22Rv1 (cell line): Measurements from ENCODE around the gene BIN1.

Source experiments
- H3K27ac ChIP-seq: fragments of 450-650 bp; 2 replicates; pipeline ENCODE4 v1.5.1; 2017
- CTCF ChIP-seq: fragments of 450-650 bp; IDR thresholded peaks from 2 replicates; pipeline ENCODE4 v1.5.1; 2017; ENCODE audit warnings: mild to moderate bottlenecking
- ZFX ChIP-seq: fragments of 450-650 bp; IDR thresholded peaks from 2 replicates; pipeline ENCODE4 v1.6.1; 2017; ENCODE audit warnings: antibody characterized with exemption, borderline replicate concordance

BIN1 gene

GRCh38 chr2:127088706-127089105 is 18.2 kb downstream of the BIN1 start:
- no peak overlapping the region for H3K27ac ChIP-seq
- TF ChIP-seq ZFX (no peak), CTCF (no peak)

- H3K27ac ChIP-seq = no peak overlapping the region
- TF ChIP-seq CTCF (no peak), ZFX (no peak)
Observed at GRCh38 chr2:127087791-127088495, 19.0 kb downstream of the BIN1 start.

DNA sequence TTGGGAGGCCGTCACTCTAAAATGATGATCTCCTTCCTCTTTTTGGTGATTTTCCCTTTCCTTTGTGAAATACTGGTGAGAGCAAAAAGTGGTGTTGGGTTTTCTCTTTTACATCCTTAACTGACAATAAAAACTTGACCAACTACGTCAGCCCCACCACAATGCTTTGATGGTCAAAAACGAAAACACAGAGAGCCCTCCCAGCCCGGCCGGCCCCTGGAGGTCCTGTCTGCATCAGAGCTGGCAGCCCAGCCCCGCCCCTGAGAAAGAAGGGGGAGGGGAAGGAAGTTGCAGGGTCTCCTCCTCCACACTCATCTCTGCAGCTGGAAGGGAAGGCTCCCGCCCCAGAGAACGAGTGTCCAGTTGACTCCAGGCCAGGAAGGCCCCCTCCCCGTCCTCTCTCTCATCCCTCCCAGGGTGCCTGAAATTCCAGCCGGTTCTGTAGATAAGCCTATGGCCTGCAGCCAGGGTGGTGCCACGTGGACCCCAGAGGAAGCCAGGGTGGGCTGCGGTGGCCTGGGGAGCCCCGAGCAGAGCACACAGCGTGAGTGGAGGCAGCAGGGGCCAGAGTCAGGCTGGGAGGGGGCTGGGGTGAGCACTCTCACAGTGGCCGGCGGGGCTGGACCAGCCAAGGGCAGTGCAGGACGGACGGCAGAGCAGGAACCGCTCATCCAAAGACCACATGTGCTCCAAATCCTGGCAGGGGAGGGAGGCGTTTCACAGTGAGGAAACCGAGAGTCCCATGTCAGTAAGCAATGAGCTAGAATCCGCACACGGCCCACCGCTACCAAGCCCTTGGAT is 19.8 kb downstream of the BIN1 start:
- H3K27ac ChIP-seq = no peak overlapping the region
- TF ChIP-seq ZFX (no peak), CTCF (no peak)

- TF ChIP-seq ZFX = no peak
- no peak for TF ChIP-seq CTCF
- no peak overlapping the region for H3K27ac ChIP-seq
Observed at GRCh38 chr2:127085317-127085681, 21.7 kb downstream of the BIN1 start.

DNA sequence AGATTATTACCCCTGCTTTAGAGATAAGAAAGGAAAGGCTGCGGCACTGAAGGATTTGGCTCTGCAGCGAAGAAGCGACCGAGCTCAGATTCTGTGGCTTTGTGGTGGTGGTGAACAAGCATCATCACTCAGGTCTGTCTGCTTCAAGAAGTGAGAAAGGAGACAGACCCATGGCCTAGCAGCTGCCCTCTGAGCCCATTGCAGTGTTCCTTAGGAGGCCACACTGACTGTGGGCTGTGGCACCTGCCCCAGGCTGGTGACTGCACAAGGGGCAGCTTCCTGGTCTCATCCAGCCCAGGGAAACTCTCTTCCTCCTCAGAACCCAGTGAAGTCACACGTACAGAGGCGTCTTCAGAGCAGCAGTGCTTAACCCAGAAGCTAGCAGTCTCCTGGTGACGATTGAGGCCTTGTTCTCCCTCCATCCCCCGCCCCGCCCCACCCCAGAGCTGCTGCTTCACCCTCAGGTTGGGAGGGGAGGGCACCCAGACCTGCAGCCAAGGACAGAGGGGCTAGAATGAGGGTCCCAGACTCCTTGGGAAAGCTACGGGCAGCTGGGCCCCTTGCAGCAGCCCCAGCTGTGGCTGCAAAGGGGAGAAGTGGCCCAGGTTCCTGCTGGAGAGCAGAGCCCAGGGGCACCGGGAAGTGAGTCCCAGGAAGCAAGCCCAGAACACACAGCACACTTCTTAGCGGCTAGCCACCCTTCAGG is 22.2 kb downstream of the BIN1 start:
- no peak overlapping the region for H3K27ac ChIP-seq
- TF ChIP-seq CTCF = no peak
- TF ChIP-seq ZFX = no peak

GRCh38 chr2:127083819-127084503 is 23.0 kb downstream of the BIN1 start:
- TF ChIP-seq CTCF (no peak), ZFX (no peak)
- no peak overlapping the region for H3K27ac ChIP-seq
